ENCODE results near the gene ADARB2. TPM values are rescaled to one million over a fixed set of nuclear protein-coding genes. Genes with fewer than 3 reads are reported as not detected.

Gene ADARB2
- total and polyA plus RNA-seq, 2 experiments from 2014 or later = not detected

GRCh38 chr10:1392127-1392526 lies 345.2 kb downstream of the ADARB2 start:
- no peak for DNase-seq
- no peaks in the 10 kb centered on the region for H3K9me3 ChIP-seq (ENCODE audit: low read depth)
- no peaks in the 10 kb centered on the region for H3K36me3 ChIP-seq (ENCODE audit: low read depth)
- WGBS, 2 experiments (ENCODE audit: low coverage in 1 of 2, low lambda C conversion rate in 2 of 2, missing lambda C conversion rate in 2 of 2) = 11 to 15% methylated on average over 4 of the region's 4 CpGs
- no peak overlapping the region for H2AFZ ChIP-seq
- no peaks in the 10 kb centered on the region for H3K79me2 ChIP-seq (ENCODE audit: insufficient read depth)
- H3K27ac ChIP-seq = no peak overlapping the region
- no peaks in the 10 kb centered on the region for H3K27me3 ChIP-seq (replicated peaks; ENCODE audit: insufficient read depth)
- in situ Hi-C loops (cut with MboI) = no loop called here
- H3K4me1 ChIP-seq (ENCODE audit: insufficient read depth) = no peaks in the 10 kb centered on the region
- H3K4me2 ChIP-seq (ENCODE audit: unreplicated experiment) = no peak overlapping the region
- no peaks in the 10 kb centered on the region for H4K20me1 ChIP-seq (ENCODE audit: insufficient read depth)
- TF ChIP-seq EZH2phosphoT487 (IDR thresholded peaks at IDR 0.05; ENCODE audit: insufficient read depth, low read depth) = no peak
- TF ChIP-seq EZH2 (IDR thresholded peaks at IDR 0.05; ENCODE audit: insufficient read depth, poor library complexity, severe bottlenecking) = no peak
- no peak overlapping the region for H3K4me3 ChIP-seq
- H3F3A ChIP-seq (ENCODE audit: insufficient read depth) = no peaks in the 10 kb centered on the region
- H3K9me2 ChIP-seq (ENCODE audit: insufficient read depth) = no peaks in the 10 kb centered on the region
- no peak overlapping the region for H3K9ac ChIP-seq

GRCh38 chr10:1390200-1390599 lies 347.1 kb downstream of the ADARB2 start:
- H3K27me3 ChIP-seq (replicated peaks; ENCODE audit: insufficient read depth) = no peaks in the 10 kb centered on the region
- H3K9me3 ChIP-seq (ENCODE audit: low read depth) = no peaks in the 10 kb centered on the region
- no peaks in the 10 kb centered on the region for H3F3A ChIP-seq (ENCODE audit: insufficient read depth)
- no peak overlapping the region for H3K4me3 ChIP-seq
- in situ Hi-C loops (cut with MboI) = no loop called here
- no peak overlapping the region for H2AFZ ChIP-seq
- no peak overlapping the region for H3K9ac ChIP-seq
- H4K20me1 ChIP-seq (ENCODE audit: insufficient read depth) = no peaks in the 10 kb centered on the region
- H3K27ac ChIP-seq = no peak overlapping the region
- no peaks in the 10 kb centered on the region for H3K4me1 ChIP-seq (ENCODE audit: insufficient read depth)
- H3K79me2 ChIP-seq (ENCODE audit: insufficient read depth) = no peaks in the 10 kb centered on the region
- H3K4me2 ChIP-seq (ENCODE audit: unreplicated experiment) = no peak overlapping the region
- no peaks in the 10 kb centered on the region for H3K36me3 ChIP-seq (ENCODE audit: low read depth)
- WGBS, 2 experiments (ENCODE audit: low coverage in 1 of 2, low lambda C conversion rate in 2 of 2, missing lambda C conversion rate in 2 of 2) = 16 to 30% methylated on average over 3 of the region's 3 CpGs
- DNase-seq = no peak
- H3K9me2 ChIP-seq (ENCODE audit: insufficient read depth) = no peaks in the 10 kb centered on the region
- TF ChIP-seq EZH2 (IDR thresholded peaks at IDR 0.05; ENCODE audit: insufficient read depth, poor library complexity, severe bottlenecking) (no peak), EZH2phosphoT487 (IDR thresholded peaks at IDR 0.05; ENCODE audit: insufficient read depth, low read depth) (no peak)

GRCh38 chr10:1384026-1384425 lies 353.3 kb downstream of the ADARB2 start:
- Histone ChIP-seq H3K27ac (no peak overlapping the region), H3K9ac (no peak overlapping the region), H4K20me1 (ENCODE audit: insufficient read depth) (no peaks in the 10 kb centered on the region), H3K4me1 (ENCODE audit: insufficient read depth) (no peaks in the 10 kb centered on the region), H3K9me2 (ENCODE audit: insufficient read depth) (no peaks in the 10 kb centered on the region), H3K4me2 (ENCODE audit: unreplicated experiment) (no peak overlapping the region), H3K27me3 (replicated peaks; ENCODE audit: insufficient read depth) (no peaks in the 10 kb centered on the region), H3F3A (ENCODE audit: insufficient read depth) (no peaks in the 10 kb centered on the region), H3K4me3 (no peak overlapping the region), H3K79me2 (ENCODE audit: insufficient read depth) (no peaks in the 10 kb centered on the region), H3K36me3 (ENCODE audit: low read depth) (no peaks in the 10 kb centered on the region), H2AFZ (no peak overlapping the region), H3K9me3 (ENCODE audit: low read depth) (no peaks in the 10 kb centered on the region)
- TF ChIP-seq EZH2 (IDR thresholded peaks at IDR 0.05; ENCODE audit: insufficient read depth, poor library complexity, severe bottlenecking) (no peak), EZH2phosphoT487 (IDR thresholded peaks at IDR 0.05; ENCODE audit: insufficient read depth, low read depth) (no peak)
- in situ Hi-C loops (cut with MboI) = no loop called here
- WGBS, 2 experiments (ENCODE audit: low coverage in 1 of 2, low lambda C conversion rate in 2 of 2, missing lambda C conversion rate in 2 of 2) = 12 to 22% methylated on average over 5 of the region's 5 CpGs
- DNase-seq = no peak

- Histone ChIP-seq H4K20me1 (ENCODE audit: insufficient read depth) (no peaks in the 10 kb centered on the region), H3K9ac (no peak overlapping the region), H3F3A (ENCODE audit: insufficient read depth) (no peaks in the 10 kb centered on the region), H2AFZ (no peak overlapping the region), H3K4me3 (no peak overlapping the region), H3K79me2 (ENCODE audit: insufficient read depth) (no peaks in the 10 kb centered on the region), H3K27ac (no peak overlapping the region), H3K4me1 (ENCODE audit: insufficient read depth) (no peaks in the 10 kb centered on the region), H3K9me3 (ENCODE audit: low read depth) (no peaks in the 10 kb centered on the region), H3K27me3 (replicated peaks; ENCODE audit: insufficient read depth) (no peaks in the 10 kb centered on the region), H3K4me2 (ENCODE audit: unreplicated experiment) (no peak overlapping the region), H3K36me3 (ENCODE audit: low read depth) (no peaks in the 10 kb centered on the region), H3K9me2 (ENCODE audit: insufficient read depth) (no peaks in the 10 kb centered on the region)
- WGBS, 2 experiments (ENCODE audit: low coverage in 1 of 2, low lambda C conversion rate in 2 of 2, missing lambda C conversion rate in 2 of 2) = 8 to 13% methylated on average over 13 of the region's 13 CpGs
- TF ChIP-seq EZH2 (IDR thresholded peaks at IDR 0.05; ENCODE audit: insufficient read depth, poor library complexity, severe bottlenecking) (no peak), EZH2phosphoT487 (IDR thresholded peaks at IDR 0.05; ENCODE audit: insufficient read depth, low read depth) (no peak)
- DNase-seq = no peak
- in situ Hi-C loops (cut with MboI) = no loop called here
Measured at GRCh38 chr10:1382711-1383110, 354.6 kb downstream of the ADARB2 start.

- 13 to 20% methylated on average over 5 of the region's 5 CpGs for WGBS, 2 experiments (ENCODE audit: low coverage in 1 of 2, low lambda C conversion rate in 2 of 2, missing lambda C conversion rate in 2 of 2)
- TF ChIP-seq EZH2phosphoT487 (IDR thresholded peaks at IDR 0.05; ENCODE audit: insufficient read depth, low read depth) = no peak
- TF ChIP-seq EZH2 (IDR thresholded peaks at IDR 0.05; ENCODE audit: insufficient read depth, poor library complexity, severe bottlenecking) = no peak
- no peaks in the 10 kb centered on the region for H3K27me3 ChIP-seq (replicated peaks; ENCODE audit: insufficient read depth)
- no peak overlapping the region for H3K9ac ChIP-seq
- no peaks in the 10 kb centered on the region for H3K79me2 ChIP-seq (ENCODE audit: insufficient read depth)
- no peaks in the 10 kb centered on the region for H3K36me3 ChIP-seq (ENCODE audit: low read depth)
- H3K4me3 ChIP-seq = no peak overlapping the region
- H2AFZ ChIP-seq = no peak overlapping the region
- H3K9me3 ChIP-seq (ENCODE audit: low read depth) = no peaks in the 10 kb centered on the region
- no peak for DNase-seq
- in situ Hi-C loops (cut with MboI) = no loop called here
- H3K4me2 ChIP-seq (ENCODE audit: unreplicated experiment) = no peak overlapping the region
- H3K27ac ChIP-seq = no peak overlapping the region
- no peaks in the 10 kb centered on the region for H3F3A ChIP-seq (ENCODE audit: insufficient read depth)
- no peaks in the 10 kb centered on the region for H3K9me2 ChIP-seq (ENCODE audit: insufficient read depth)
- no peaks in the 10 kb centered on the region for H3K4me1 ChIP-seq (ENCODE audit: insufficient read depth)
- H4K20me1 ChIP-seq (ENCODE audit: insufficient read depth) = no peaks in the 10 kb centered on the region
Measured at GRCh38 chr10:1381339-1381738, 356.0 kb downstream of the ADARB2 start.
